ENCODE data around the gene PARD3B.

PARD3B gene

GRCh38 chr2:205580212-205580987 lies 1035.1 kb downstream of the PARD3B start:
- in situ Hi-C loops (cut with HindIII; ENCODE audit: low pct_unique_long_range_greater_than_20kb, low sequenced_read_pairs): no loop called here
- DNase-seq (ENCODE audit: low read depth in 1 of 2, low spot score in 1 of 2): no peak
- no peak for TF ChIP-seq JUND (IDR thresholded peaks at IDR 0.05; ENCODE audit: low read depth)

- in situ Hi-C loops (cut with HindIII; ENCODE audit: low pct_unique_long_range_greater_than_20kb, low sequenced_read_pairs): no loop called here
- no peak for DNase-seq (ENCODE audit: low read depth in 1 of 2, low spot score in 1 of 2)
- no peak for TF ChIP-seq JUND (IDR thresholded peaks at IDR 0.05; ENCODE audit: low read depth)
Measured at GRCh38 chr2:205582366-205582765, 1037.1 kb downstream of the PARD3B start.

GRCh38 chr2:205585449-205586383 lies 1040.4 kb downstream of the PARD3B start:
- DNase-seq (ENCODE audit: low read depth in 1 of 2, low spot score in 1 of 2): no peak
- in situ Hi-C loops (cut with HindIII; ENCODE audit: low pct_unique_long_range_greater_than_20kb, low sequenced_read_pairs): no loop called here

GRCh38 chr2:205586626-205587025 lies 1041.4 kb downstream of the PARD3B start:
- in situ Hi-C loops (cut with HindIII; ENCODE audit: low pct_unique_long_range_greater_than_20kb, low sequenced_read_pairs): no loop called here
- DNase-seq (ENCODE audit: low read depth in 1 of 2, low spot score in 1 of 2): no peak
- no peak for TF ChIP-seq JUND (IDR thresholded peaks at IDR 0.05; ENCODE audit: low read depth)

More at GRCh38 chr2:205585449-205586383, 1040.4 kb downstream of the PARD3B start:
- TF ChIP-seq JUND (IDR thresholded peaks at IDR 0.05; ENCODE audit: low read depth): no peak

- no peak for TF ChIP-seq JUND (IDR thresholded peaks at IDR 0.05; ENCODE audit: low read depth)
- DNase-seq (ENCODE audit: low read depth in 1 of 2, low spot score in 1 of 2): no peak
- in situ Hi-C loops (cut with HindIII; ENCODE audit: low pct_unique_long_range_greater_than_20kb, low sequenced_read_pairs): no loop called here
Measured at GRCh38 chr2:205589479-205589878, 1044.2 kb downstream of the PARD3B start.

GRCh38 chr2:205590759-205591158 lies 1045.5 kb downstream of the PARD3B start:
- no peak for DNase-seq (ENCODE audit: low read depth in 1 of 2, low spot score in 1 of 2)
- in situ Hi-C loops (cut with HindIII; ENCODE audit: low pct_unique_long_range_greater_than_20kb, low sequenced_read_pairs): no loop called here
- no peak for TF ChIP-seq JUND (IDR thresholded peaks at IDR 0.05; ENCODE audit: low read depth)

GRCh38 chr2:205593891-205594290 lies 1048.6 kb downstream of the PARD3B start:
- no peak for DNase-seq (ENCODE audit: low read depth in 1 of 2, low spot score in 1 of 2)
- no peak for TF ChIP-seq JUND (IDR thresholded peaks at IDR 0.05; ENCODE audit: low read depth)
- in situ Hi-C loops (cut with HindIII; ENCODE audit: low pct_unique_long_range_greater_than_20kb, low sequenced_read_pairs): no loop called here

- no peak for TF ChIP-seq JUND (IDR thresholded peaks at IDR 0.05; ENCODE audit: low read depth)
- no peak for DNase-seq (ENCODE audit: low read depth in 1 of 2, low spot score in 1 of 2)
Measured at GRCh38 chr2:205596581-205596980, 1051.3 kb downstream of the PARD3B start.

GRCh38 chr2:205605638-205606304 lies 1060.5 kb downstream of the PARD3B start:
- in situ Hi-C loops (cut with HindIII; ENCODE audit: low pct_unique_long_range_greater_than_20kb, low sequenced_read_pairs): no loop called here

More at GRCh38 chr2:205596581-205596980, 1051.3 kb downstream of the PARD3B start:
- in situ Hi-C loops (cut with HindIII; ENCODE audit: low pct_unique_long_range_greater_than_20kb, low sequenced_read_pairs): no loop called here

GRCh38 chr2:205607146-205607545 lies 1061.9 kb downstream of the PARD3B start:
- DNase-seq (ENCODE audit: low read depth in 1 of 2, low spot score in 1 of 2): no peak
- TF ChIP-seq JUND (IDR thresholded peaks at IDR 0.05; ENCODE audit: low read depth): no peak
- in situ Hi-C loops (cut with HindIII; ENCODE audit: low pct_unique_long_range_greater_than_20kb, low sequenced_read_pairs): no loop called here

More at GRCh38 chr2:205605638-205606304, 1060.5 kb downstream of the PARD3B start:
- peak in 1 of 2 experiments; percentile 9 for DNase-seq (ENCODE audit: low read depth in 1 of 2, low spot score in 1 of 2)
- no peak for TF ChIP-seq JUND (IDR thresholded peaks at IDR 0.05; ENCODE audit: low read depth)

GRCh38 chr2:205609113-205609512 lies 1063.8 kb downstream of the PARD3B start:
- no peak for TF ChIP-seq JUND (IDR thresholded peaks at IDR 0.05; ENCODE audit: low read depth)
- in situ Hi-C loops (cut with HindIII; ENCODE audit: low pct_unique_long_range_greater_than_20kb, low sequenced_read_pairs): no loop called here

GRCh38 chr2:205610437-205610836 lies 1065.2 kb downstream of the PARD3B start:
- in situ Hi-C loops (cut with HindIII; ENCODE audit: low pct_unique_long_range_greater_than_20kb, low sequenced_read_pairs): no loop called here
- no peak for DNase-seq (ENCODE audit: low read depth in 1 of 2, low spot score in 1 of 2)
- no peak for TF ChIP-seq JUND (IDR thresholded peaks at IDR 0.05; ENCODE audit: low read depth)

More at GRCh38 chr2:205609113-205609512, 1063.8 kb downstream of the PARD3B start:
- DNase-seq (ENCODE audit: low read depth in 1 of 2, low spot score in 1 of 2): no peak
